LNCAP (cell line): ENCODE measurements around the gene ZNF597.

ENCODE experiments used
- CTCF ChIP-seq: fragments of 450-650 bp; IDR thresholded peaks from 2 replicates; pipeline ENCODE4 v1.5.1; 2017; ENCODE audit warnings: mild to moderate bottlenecking

Gene ZNF597

GRCh38 chr16:3470723-3471122 lies 27.4 kb upstream of the ZNF597 start:
- no peak for TF ChIP-seq CTCF

DNA sequence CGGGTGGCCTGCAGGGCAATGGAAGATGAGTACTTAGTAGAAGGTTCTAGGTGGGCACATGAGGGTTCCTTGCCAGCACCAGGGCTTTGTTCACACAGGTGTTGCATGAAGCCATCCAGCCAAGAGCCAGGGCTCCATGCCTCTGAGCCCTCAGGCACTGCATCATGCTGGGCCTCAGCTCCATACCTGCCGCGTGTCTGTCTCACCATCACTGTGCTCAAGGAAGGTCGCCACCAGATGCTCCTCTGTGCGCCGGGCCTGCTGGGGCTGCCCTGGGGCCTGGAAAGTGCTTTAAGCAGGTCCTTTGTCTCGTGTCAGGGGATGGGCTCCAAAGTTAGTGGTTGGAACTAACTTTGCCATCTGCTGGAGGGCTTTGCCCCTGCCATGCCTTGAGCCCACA lies 26.4 kb upstream of the ZNF597 start:
- TF ChIP-seq CTCF, result no peak

DNA sequence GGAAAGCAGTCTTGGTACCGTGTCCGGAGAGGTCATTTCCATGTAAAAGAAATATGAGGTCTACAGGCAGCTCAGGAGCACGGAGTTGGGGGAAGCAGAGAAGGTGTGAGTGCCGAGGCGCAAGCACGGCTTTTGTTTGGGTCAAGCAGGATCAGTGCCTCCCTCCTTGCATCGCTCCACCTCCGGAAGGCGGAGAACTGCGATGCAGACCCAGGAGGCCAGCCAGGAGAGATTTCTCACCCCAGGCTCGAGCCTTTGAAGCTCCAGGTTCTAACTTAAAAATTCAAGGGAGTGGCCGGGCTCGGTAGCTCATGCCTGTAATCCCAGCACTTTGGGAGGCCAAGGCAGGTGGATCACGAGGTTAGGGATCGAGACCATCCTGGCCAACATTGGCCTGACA lies 25.2 kb upstream of the ZNF597 start:
- no peak for TF ChIP-seq CTCF

- TF ChIP-seq CTCF, result no peak
Measured at GRCh38 chr16:3467921-3468320, 24.6 kb upstream of the ZNF597 start.

- no peak for TF ChIP-seq CTCF
Measured at GRCh38 chr16:3467182-3467581, 23.9 kb upstream of the ZNF597 start.

DNA sequence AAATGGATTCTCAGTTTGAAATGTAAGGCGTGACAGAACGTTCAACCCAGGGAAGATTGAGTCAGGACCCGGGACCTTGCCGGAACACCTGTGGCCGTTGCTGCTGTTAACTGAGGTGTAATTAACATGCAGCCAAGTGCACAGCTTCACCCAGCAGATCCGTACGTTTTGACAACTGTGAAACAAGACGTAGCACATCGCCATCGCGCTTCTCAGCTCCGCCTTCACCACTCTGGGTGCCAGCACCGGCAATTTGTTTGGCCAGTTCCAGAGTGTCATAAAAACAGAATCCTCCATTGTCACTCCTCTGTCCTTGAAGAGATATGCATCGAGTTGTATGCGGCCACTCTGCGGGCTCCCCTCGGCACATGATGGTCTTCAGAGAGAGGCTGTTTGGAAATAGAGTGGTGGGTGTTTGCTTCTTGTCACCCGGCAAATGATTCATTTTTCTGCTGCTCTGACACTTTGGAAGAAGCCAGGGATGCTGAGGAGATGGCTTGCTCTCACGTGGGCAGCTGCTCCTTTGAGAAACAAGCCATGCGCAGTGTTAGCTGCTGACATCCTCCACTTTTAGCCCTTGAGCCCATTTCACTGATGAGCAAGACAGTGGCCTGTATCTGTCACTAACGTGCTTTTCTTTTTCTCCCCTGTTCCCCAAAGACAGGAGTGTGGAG lies 22.7 kb upstream of the ZNF597 start:
- TF ChIP-seq CTCF, result no peak

- no peak for TF ChIP-seq CTCF
Measured at GRCh38 chr16:3465301-3465700, 22.0 kb upstream of the ZNF597 start.

- TF ChIP-seq CTCF, result no peak
Measured at GRCh38 chr16:3461151-3461550, 17.8 kb upstream of the ZNF597 start.
